SK-N-SH (cell line): ENCODE data around the gene TTLL12. TPM values are rescaled to one million over a fixed set of nuclear protein-coding genes. Genes with fewer than 3 reads are reported as not detected.

Source experiments
- CTCF ChIA-PET: fragments of 300-600, 350-600 bp; formaldehyde crosslinking; extraction: SDS; loops from one replicate; lab custom pipeline; 2021; lab: Yijun Ruan, JAX
- POLR2A ChIA-PET: fragments of 350-600 bp; sonication (Branson Sonifier 250); formaldehyde crosslinking; extraction: SDS; loops from one replicate; lab custom pipeline; 2020; ENCODE audit warnings: antibody characterized with exemption, inconsistent platforms; lab: Yijun Ruan, JAX
- DNase-seq: peaks from one replicate; pipeline ENCODE4 v3.0.0; 2012
- H2AFZ ChIP-seq: fragments of 200-600 bp; sonication (generic); 2 replicates; pipeline ENCODE4 v1.8.1; 2016; ENCODE audit warnings: antibody characterized with exemption, mild to moderate bottlenecking, low read depth
- H3F3A ChIP-seq: fragments of 200-600 bp; sonication (generic); replicated peaks from 2 replicates; pipeline ENCODE3; 2016; ENCODE audit warnings: antibody characterized with exemption, mild to moderate bottlenecking; ENCODE audit not compliant: insufficient read depth
- H3K27ac ChIP-seq, 2 experiments: fragments of 200-500 bp in 1 of 2; fragments of 200-600 bp in 1 of 2; sonication (Bioruptor generic) in 1 of 2; sonication (generic), shearing (Covaris generic) in 1 of 2; 2 replicates each; pipeline versions ENCODE4 v1.5.1 to v1.6.1; 2014 to 2016; ENCODE audit warnings: low read depth in 2 of 2, inconsistent platforms in 1 of 2, low read length in 1 of 2, mild to moderate bottlenecking in 1 of 2, mixed read lengths in 1 of 2
- H3K27me3 ChIP-seq: fragments of 200-600 bp; sonication (generic), shearing (Covaris generic); 2 replicates; pipeline ENCODE4 v1.6.1; 2016; ENCODE audit warnings: mixed run types; ENCODE audit not compliant: insufficient read depth
- H3K36me3 ChIP-seq, 2 experiments: fragments of 200-500 bp in 1 of 2; fragments of 200-600 bp in 1 of 2; sonication (Bioruptor generic) in 1 of 2; sonication (generic) in 1 of 2; replicated peaks in 1 of 2; 2 replicates each; pipeline versions ENCODE3 to v1.5.1; 2014 to 2016; ENCODE audit warnings: low read length in 1 of 2, mild to moderate bottlenecking in 1 of 2; ENCODE audit not compliant: insufficient read depth in 2 of 2, control insufficient read depth in 1 of 2
- H3K4me1 ChIP-seq, 2 experiments: fragments of 200-500 bp in 1 of 2; fragments of 200-600 bp in 1 of 2; sonication (Bioruptor generic) in 1 of 2; sonication (generic), shearing (Covaris generic) in 1 of 2; 2 replicates each; pipeline versions ENCODE4 v1.5.1 to v1.6.1; 2014 to 2016; ENCODE audit warnings: low read depth in 1 of 2, low read length in 1 of 2, mixed run types in 1 of 2; ENCODE audit not compliant: insufficient read depth in 2 of 2, control insufficient read depth in 1 of 2
- H3K4me2 ChIP-seq: fragments of 200-600 bp; sonication (generic), shearing (Covaris generic); 2 replicates; pipeline ENCODE4 v1.6.1; 2017; ENCODE audit warnings: mixed run types
- H3K4me3 ChIP-seq, 2 experiments: fragments of 200-500 bp in 1 of 2; fragments of 200-600 bp in 1 of 2; sonication (Bioruptor generic) in 1 of 2; sonication (generic), shearing (Covaris generic) in 1 of 2; 2 replicates each; pipeline versions ENCODE4 v1.5.1 to v1.8.1; 2014 to 2016; ENCODE audit warnings: low read depth in 2 of 2, inconsistent platforms in 1 of 2, low read length in 1 of 2, mild to moderate bottlenecking in 1 of 2, mixed read lengths in 1 of 2, moderate library complexity in 1 of 2
- H3K79me2 ChIP-seq: fragments of 200-600 bp; sonication (generic); 2 replicates; pipeline ENCODE4 v1.8.1; 2017; ENCODE audit warnings: mild to moderate bottlenecking; ENCODE audit not compliant: insufficient read depth
- H3K9ac ChIP-seq: fragments of 200-600 bp; sonication (generic); 2 replicates; pipeline ENCODE4 v1.6.1; 2017; ENCODE audit warnings: mixed run types
- H3K9me2 ChIP-seq: fragments of 200-600 bp; sonication (generic); 2 replicates; pipeline ENCODE4 v1.6.1; 2017; ENCODE audit warnings: mixed run types
- H3K9me3 ChIP-seq: fragments of 200-600 bp; sonication (generic); 2 replicates; pipeline ENCODE4 v1.6.1; 2017; ENCODE audit warnings: mixed run types, mild to moderate bottlenecking, moderate library complexity
- H4K20me1 ChIP-seq: fragments of 200-600 bp; sonication (generic); 2 replicates; pipeline ENCODE4 v1.6.1; 2017; ENCODE audit warnings: mild to moderate bottlenecking, mixed run types; ENCODE audit not compliant: insufficient read depth
- EZH2phosphoT487 ChIP-seq: fragments of 200-600 bp; sonication (generic); IDR thresholded peaks from 2 replicates; pipeline ENCODE4 v1.6.1; 2017; ENCODE audit warnings: low read depth, mixed run types, mild to moderate bottlenecking, antibody characterized with exemption, moderate library complexity, borderline replicate concordance
- FOSL2 ChIP-seq: IDR thresholded peaks from 2 replicates; pipeline ENCODE4 v1.4.0; 2012; ENCODE audit warnings: low read depth, mild to moderate bottlenecking, moderate library complexity, borderline replicate concordance
- FOXJ3 ChIP-seq: sonication (generic); formaldehyde crosslinking; IDR thresholded peaks from 2 replicates; pipeline ENCODE4 v1.5.1; 2020; ENCODE audit warnings: mild to moderate bottlenecking, missing genetic modification reagents
- GATA2 ChIP-seq: sonication (generic); formaldehyde crosslinking; IDR thresholded peaks from 2 replicates; pipeline ENCODE4 v1.5.0; 2020; ENCODE audit warnings: mild to moderate bottlenecking, missing genetic modification reagents
- JUND ChIP-seq: IDR thresholded peaks from 2 replicates; pipeline ENCODE4 v1.4.0; 2012
- NRF1 ChIP-seq: IDR thresholded peaks from 2 replicates; pipeline ENCODE4 v1.6.1; 2012; ENCODE audit warnings: low read depth, mild to moderate bottlenecking, low read length
- POLR2AphosphoS5 ChIP-seq: IDR thresholded peaks from 2 replicates; pipeline ENCODE4 v1.6.1; 2012; ENCODE audit warnings: low read depth, low read length
- RAD21 ChIP-seq: IDR thresholded peaks from 2 replicates; pipeline ENCODE4 v1.6.1; 2012; ENCODE audit warnings: mild to moderate bottlenecking, low read length
- RCOR1 ChIP-seq: fragments of 150-350 bp; IDR thresholded peaks from 2 replicates; pipeline ENCODE4 v1.6.1; 2017; ENCODE audit warnings: antibody characterized with exemption, low read length
- RFX5 ChIP-seq: IDR thresholded peaks from 2 replicates; pipeline ENCODE4 v1.6.1; 2012; ENCODE audit warnings: mild to moderate bottlenecking, improper control_type of control experiment, low read length
- SMC3 ChIP-seq: IDR thresholded peaks from 2 replicates; pipeline ENCODE4 v1.6.1; 2012; ENCODE audit warnings: low read depth, low read length, improper control_type of control experiment
- TAF1 ChIP-seq: IDR thresholded peaks from 2 replicates; pipeline ENCODE4 v1.6.1; 2012; ENCODE audit warnings: low read depth, mild to moderate bottlenecking, low read length, moderate library complexity, borderline replicate concordance
- TEAD4 ChIP-seq: IDR thresholded peaks from 2 replicates; pipeline ENCODE4 v1.4.0; 2012; ENCODE audit warnings: mild to moderate bottlenecking, borderline replicate concordance; ENCODE audit not compliant: insufficient read depth
- YY1 ChIP-seq: IDR thresholded peaks from 2 replicates; pipeline ENCODE4 v1.4.0; 2012; ENCODE audit warnings: low read depth, mild to moderate bottlenecking
- WGBS: methylation state at CpG from one replicate; pipeline ENCODE4 v1.1.6; 2017; ENCODE audit warnings: low lambda C conversion rate; 5-methylcytosine and 5-hydroxymethylcytosine counted together
- polyA plus RNA-seq, 3 experiments: library from polyadenylated mRNA; depleted of rRNA; stranded (reverse); fragments of >200 nt; gene quantifications; 2 replicates each; pipeline ENCODE4 v1.2.3, GENCODE V29; 2012
- TF ChIP-seq, protein P1 (sequence below): fragments of 150-350 bp; IDR thresholded peaks from 2 replicates; pipeline ENCODE4 v1.6.1; 2017; ENCODE audit warnings: antibody characterized with exemption, low read length, low read depth, borderline replicate concordance
- TF ChIP-seq, protein P2 (sequence below): IDR thresholded peaks from 2 replicates; pipeline ENCODE4; 2012
- TF ChIP-seq, protein P3 (sequence below): IDR thresholded peaks from 2 replicates; pipeline ENCODE4 v1.4.0; 2012; ENCODE audit warnings: low read depth

Gene TTLL12
- polyA plus RNA-seq, 1 of the 3 experiments (the other 2 are of a cell fraction) = 11.5 TPM

DNA sequence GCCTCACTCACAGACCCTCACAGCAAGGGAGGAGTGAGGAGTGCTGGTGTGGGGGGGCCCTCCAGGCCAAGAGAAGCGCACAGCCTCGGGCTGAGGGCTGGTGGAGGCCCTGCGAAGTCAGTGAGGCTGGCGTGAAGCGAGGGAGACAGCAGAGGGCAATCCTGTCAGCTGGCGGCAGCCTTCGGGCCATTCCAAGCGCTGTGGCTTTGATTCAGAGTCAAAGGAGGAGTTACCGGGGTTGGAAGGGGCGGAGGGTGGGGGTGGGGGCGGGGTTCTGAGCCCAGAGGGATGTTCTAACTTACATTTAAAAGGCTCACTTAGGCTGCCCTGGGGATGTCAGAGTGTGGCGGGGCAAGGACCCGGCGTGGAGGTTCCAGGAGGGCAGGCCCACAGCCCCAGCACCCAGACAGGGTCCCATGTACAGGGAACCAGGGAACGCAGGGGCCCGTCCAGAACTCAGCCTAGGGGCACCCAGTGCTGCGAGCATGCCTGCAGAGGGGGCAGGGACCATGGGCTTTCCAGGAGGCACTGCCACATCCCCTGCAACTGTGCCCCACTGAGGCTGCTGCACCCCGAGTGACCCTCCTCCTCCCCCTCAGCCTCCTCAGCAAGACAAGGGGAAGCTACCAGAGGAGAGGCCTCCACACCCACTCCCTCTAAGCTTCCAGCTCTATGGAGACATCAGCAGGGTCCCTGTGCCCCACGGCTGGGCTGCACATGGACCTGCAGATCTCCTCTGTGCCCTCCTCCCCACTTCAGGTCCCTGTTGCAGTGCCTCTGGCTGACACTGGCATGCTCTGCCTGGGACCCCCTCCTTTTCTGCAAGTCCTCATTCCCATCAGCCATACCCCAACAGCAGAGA, 39.7 kb upstream of the TTLL12 start:
- Histone ChIP-seq H3K9me3 (no peaks in the 10 kb centered on the region), H3K79me2 (no peaks in the 10 kb centered on the region), H3K9me2 (no peaks in the 10 kb centered on the region), H3K4me2 (no peak overlapping the region), H3K36me3 (no peaks in the 10 kb centered on the region), H2AFZ (no peak overlapping the region), H3K4me1 (peaks cover 0 to 10% of the 10 kb centered on the region in 2 experiments; a peak in 1 of 4 replicates), H4K20me1 (no peaks in the 10 kb centered on the region), H3K27ac (no peak overlapping the region), H3K9ac (no peak overlapping the region), H3F3A (no peaks in the 10 kb centered on the region), H3K4me3 (no peak overlapping the region), H3K27me3 (no peaks in the 10 kb centered on the region)
- ChIA-PET POLR2A (no interaction called here), CTCF (no interaction called here)
- 66% methylated on average over 7 of the region's 19 CpGs for WGBS
- DNase-seq = peak; percentile 39
- TF ChIP-seq JUND = no peak
- TF ChIP-seq NRF1 = no peak
- TF ChIP-seq, protein P1, sequence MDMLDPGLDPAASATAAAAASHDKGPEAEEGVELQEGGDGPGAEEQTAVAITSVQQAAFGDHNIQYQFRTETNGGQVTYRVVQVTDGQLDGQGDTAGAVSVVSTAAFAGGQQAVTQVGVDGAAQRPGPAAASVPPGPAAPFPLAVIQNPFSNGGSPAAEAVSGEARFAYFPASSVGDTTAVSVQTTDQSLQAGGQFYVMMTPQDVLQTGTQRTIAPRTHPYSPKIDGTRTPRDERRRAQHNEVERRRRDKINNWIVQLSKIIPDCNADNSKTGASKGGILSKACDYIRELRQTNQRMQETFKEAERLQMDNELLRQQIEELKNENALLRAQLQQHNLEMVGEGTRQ = no peak
- TF ChIP-seq TEAD4 = no peak
- TF ChIP-seq EZH2phosphoT487 = no peak
- TF ChIP-seq SMC3 = no peak
- TF ChIP-seq RFX5 = no peak
- no peak for TF ChIP-seq FOSL2
- no peak for TF ChIP-seq RCOR1

DNA sequence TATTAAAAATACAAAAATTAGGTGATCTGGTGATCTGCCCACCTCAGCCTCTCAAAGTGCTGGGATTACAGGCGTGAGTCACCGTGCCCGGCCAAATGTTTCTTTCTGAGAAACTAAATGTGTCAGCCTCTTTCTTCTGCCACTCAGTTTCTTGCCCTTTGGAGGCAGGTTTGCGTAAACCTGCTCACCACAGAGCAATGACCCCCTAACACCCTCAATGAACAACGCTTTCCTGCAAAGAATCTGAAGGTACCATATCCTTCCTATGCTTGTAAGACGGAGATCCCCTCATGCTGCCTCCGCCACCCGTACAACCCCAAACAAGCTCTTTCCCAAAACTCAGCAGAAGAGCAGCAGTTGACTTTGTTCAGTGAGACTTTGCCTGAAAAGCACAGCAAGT, 38.7 kb upstream of the TTLL12 start:
- TF ChIP-seq JUND (no peak), TEAD4 (no peak), POLR2AphosphoS5 (no peak), GATA2 (no peak), FOXJ3 (CRISPR knock-in tag) (no peak), TAF1 (no peak), RAD21 (no peak), YY1 (no peak), FOSL2 (no peak), EZH2phosphoT487 (no peak), SMC3 (no peak)
- TF ChIP-seq, protein P1 = no peak
- TF ChIP-seq, protein P2, sequence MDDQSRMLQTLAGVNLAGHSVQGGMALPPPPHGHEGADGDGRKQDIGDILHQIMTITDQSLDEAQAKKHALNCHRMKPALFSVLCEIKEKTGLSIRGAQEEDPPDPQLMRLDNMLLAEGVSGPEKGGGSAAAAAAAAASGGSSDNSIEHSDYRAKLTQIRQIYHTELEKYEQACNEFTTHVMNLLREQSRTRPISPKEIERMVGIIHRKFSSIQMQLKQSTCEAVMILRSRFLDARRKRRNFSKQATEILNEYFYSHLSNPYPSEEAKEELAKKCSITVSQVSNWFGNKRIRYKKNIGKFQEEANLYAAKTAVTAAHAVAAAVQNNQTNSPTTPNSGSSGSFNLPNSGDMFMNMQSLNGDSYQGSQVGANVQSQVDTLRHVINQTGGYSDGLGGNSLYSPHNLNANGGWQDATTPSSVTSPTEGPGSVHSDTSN = no peak
- TF ChIP-seq, protein P3, sequence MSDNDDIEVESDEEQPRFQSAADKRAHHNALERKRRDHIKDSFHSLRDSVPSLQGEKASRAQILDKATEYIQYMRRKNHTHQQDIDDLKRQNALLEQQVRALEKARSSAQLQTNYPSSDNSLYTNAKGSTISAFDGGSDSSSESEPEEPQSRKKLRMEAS = no peak
- H3K4me1 ChIP-seq = peaks cover 0 to 5% of the 10 kb centered on the region in 2 experiments; a peak in 1 of 4 replicates
- POLR2A ChIA-PET = no interaction called here

More for the DNA sequence above, 38.7 kb upstream of the TTLL12 start:
- WGBS = 86% methylated on average over 4 of the region's 8 CpGs
- Histone ChIP-seq H3K27me3 (no peaks in the 10 kb centered on the region), H3K36me3 (no peaks in the 10 kb centered on the region), H3K79me2 (no peaks in the 10 kb centered on the region), H3K27ac (no peak overlapping the region), H3K4me3 (no peak overlapping the region), H2AFZ (no peak overlapping the region), H3K9me2 (no peaks in the 10 kb centered on the region), H4K20me1 (no peaks in the 10 kb centered on the region), H3K4me2 (no peak overlapping the region), H3K9me3 (no peaks in the 10 kb centered on the region), H3K9ac (no peak overlapping the region), H3F3A (no peaks in the 10 kb centered on the region)
- no peak for DNase-seq
- CTCF ChIA-PET = no interaction called here
